M059J (cell line): ENCODE results near the gene PRKAR1B. TPM values are rescaled to one million over a fixed set of nuclear protein-coding genes. Genes with fewer than 3 reads are reported as not detected.

Source experiments
- DNase-seq: peaks from one replicate; pipeline ENCODE4 v3.0.0-alpha.2; 2012; ENCODE audit warnings: low read depth
- total RNA-seq: library from RNA; depleted of rRNA; stranded (reverse); fragments of >200 nt; shearing (Covaris generic); gene quantifications from 2 replicates; pipeline ENCODE4 v1.2.3, GENCODE V29; 2014

PRKAR1B gene
- total RNA-seq, 1 experiment from 2014 or later = 30.3 TPM

DNA sequence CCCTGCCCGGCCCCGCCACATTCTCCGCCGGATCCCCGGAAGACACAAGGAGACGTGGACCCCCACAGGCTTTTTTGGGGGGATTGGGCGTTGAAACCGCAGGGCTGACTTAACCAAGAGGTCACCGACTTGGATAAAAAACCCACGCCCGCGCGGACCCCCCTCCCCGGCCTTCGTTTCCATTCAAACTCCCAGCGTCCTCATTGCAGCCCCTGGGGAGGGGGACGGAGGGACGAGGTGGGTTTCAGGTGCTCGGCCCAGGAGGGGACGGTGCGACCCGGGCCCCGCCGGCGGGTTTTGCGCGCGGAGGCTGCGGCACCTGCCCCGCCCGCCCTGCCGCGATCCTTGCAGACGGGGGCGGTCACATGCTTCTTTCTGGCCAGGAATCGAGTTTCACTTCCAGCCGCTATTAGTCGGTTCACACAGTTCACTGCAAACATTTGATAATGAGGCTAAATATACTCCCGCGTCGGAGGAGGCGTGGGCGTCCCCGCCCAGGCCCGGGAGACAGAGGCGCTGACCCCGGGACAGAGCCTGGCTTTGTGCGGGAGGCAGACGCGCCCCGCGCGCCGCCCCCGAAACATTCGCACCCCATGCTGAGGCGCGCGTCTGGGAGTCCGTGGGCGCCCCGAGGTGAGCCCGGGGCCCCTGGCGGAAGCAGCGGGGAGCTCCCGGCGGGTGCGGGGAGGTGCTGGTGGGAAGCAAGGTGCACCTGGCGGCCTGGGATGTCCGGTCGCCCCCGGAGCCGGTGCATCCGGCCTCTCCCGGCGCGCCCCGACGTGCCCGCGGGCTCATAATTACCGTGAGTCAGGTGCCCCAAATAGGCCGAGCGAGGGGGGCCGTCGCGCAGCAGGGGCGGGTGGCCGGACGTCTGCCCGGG lies 204.8 kb downstream of the PRKAR1B start:
- DNase-seq = peak; percentile 56

GRCh38 chr7:521221-522070 lies 205.6 kb downstream of the PRKAR1B start:
- DNase-seq = peak; percentile 78

- no peak for DNase-seq
Observed at GRCh38 chr7:520503-521161, 206.4 kb downstream of the PRKAR1B start.

GRCh38 chr7:519484-520390 lies 207.3 kb downstream of the PRKAR1B start, which contains the start of gene PDGFA:
Gene PDGFA (minus strand): TSS chr7:519846. CDS start chr7:519001, 845 bp downstream.
- DNase-seq = peak; percentile 70

DNA sequence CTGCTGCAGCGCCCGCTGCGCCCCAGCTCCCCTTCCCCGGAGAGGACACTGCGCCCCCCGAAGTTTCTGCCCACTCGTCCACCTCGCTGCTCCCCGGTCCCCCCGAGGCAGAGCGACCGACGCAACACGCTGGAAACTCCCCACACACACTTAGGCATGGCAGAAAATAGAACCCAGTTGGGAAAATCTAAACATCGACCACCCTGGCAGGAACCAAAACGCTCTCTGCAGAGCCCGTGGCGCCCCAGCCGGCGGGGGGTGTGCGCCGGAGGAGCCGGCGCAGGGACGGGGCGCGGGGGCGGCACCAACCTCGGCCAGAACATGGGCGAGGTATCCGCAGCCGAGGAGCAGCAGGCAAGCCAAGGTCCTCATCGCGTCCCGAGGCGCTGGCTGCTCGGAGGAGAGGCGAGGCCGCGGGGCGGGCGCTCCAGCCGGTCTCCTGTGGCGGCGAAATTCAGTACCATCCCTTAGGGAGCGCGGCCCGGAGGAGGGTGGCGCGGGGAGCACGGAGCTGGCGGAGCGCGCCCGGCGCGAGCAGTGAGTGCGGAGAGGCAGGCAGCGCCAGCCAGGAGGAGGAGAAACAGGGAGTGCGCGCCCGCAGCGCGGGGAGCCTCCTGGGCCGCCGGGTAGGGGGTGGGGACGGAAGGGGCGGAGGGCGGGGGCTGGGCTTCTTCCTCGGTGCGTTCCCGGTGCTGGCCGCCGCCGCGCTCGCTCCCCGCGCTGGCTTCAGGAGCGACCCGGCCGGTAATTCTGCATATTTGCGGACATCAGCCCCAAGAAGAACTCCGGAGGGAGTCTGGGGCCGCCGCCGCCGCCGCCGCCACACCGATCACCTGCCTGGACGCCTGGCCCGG lies 208.2 kb downstream of the PRKAR1B start:
- peak; percentile 73 for DNase-seq

DNA sequence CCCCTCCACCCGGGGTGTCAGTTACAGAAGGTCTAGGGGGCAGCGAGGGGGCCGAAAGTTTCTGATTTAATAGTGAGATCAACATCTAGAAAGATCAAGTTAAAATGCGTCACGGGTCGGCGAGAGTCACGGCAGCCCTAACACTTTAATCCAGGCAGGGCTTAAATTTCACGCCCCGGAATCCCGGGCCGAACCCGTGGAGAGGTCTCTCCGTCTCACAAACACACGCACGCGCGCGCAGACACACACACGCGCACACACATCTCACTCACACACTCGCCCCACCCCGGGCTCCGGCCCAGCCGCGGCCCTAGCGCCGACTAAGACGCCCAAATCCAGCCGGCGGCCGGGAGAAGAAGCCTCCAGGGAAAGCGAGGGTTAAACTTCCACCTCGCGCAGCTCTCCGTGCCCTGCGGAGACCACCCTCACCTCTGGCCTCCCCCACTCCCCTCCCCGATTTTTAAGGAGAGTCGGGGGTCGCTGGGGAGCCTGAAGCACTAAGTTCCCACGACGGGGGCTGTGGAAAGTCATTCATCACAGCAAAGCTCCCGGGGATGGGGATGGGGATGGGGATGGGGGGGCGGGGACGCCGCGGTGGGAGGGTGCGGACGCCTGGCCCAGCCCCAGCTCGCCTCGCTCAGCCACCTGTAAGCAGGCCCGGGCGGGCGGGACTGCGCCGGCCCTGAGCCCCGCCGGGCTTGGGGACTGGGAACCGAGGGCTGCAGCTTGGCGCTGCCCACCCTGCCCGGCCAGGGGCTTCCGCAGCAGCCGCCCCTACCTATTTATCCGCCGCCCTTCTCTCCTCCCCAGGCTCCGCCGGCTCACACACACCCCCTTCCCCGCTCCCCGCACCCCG lies 209.1 kb downstream of the PRKAR1B start:
- DNase-seq = peak; percentile 49

DNA sequence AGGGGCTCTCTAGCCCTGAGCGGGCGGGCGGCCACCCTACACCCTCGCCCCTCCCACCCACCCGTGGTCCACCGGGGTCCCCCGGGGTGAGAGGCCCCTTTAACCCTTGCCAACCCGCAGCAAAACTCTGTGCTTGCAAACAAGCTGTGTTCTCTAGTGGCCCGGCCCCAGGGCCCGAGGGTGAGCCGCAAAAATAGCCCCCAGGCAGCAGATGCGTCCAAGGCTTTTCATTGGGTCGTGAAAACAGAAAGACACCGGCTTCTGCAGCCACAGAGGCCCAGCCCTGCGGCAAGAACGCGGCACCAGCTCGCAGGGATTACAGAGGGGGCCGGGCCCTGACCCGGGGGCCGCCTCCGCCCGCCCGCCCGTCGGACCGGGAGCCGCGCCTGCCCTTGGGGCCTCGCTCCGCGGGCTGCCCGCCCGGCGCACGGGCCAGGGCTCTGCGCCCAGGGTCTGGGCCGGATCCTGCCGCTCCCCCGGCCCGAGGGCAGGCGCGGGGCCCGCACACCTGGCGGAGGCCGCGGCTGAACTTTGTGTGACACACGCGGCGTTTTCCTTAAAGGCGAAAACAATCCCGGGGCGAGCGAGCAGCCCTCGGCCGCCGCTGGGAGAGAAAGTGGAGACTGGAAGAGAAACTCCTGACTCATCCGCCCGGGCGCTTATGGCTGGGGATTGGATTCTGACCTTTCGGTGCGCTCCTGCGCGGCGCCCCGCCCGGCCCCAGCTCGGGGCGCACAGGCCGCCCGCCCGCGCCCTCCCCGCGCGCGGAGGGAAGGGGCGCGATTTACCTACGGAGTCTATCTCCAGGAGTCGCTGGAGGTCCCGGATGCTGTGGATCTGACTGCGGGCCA lies 210.2 kb downstream of the PRKAR1B start:
- peak; percentile 81 for DNase-seq

DNA sequence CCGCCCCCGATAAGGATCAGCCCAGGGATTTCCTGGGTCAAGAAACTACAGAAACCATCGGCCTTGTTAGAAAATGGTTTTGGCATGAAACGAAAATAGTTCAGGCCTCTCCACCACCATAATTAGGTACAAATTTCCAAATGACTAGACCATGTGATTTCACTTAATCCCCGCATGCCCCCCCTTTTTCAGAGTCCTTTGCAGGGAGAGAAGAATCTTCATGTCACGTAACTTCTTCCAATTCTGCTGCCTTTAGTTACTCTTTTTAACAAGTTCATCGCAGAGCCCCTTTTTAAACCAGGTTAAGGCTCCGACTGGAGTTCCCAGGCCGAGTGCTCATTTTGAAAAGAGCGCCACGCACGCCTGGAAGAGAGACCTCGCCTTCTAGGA lies 210.9 kb downstream of the PRKAR1B start:
- DNase-seq = no peak

DNA sequence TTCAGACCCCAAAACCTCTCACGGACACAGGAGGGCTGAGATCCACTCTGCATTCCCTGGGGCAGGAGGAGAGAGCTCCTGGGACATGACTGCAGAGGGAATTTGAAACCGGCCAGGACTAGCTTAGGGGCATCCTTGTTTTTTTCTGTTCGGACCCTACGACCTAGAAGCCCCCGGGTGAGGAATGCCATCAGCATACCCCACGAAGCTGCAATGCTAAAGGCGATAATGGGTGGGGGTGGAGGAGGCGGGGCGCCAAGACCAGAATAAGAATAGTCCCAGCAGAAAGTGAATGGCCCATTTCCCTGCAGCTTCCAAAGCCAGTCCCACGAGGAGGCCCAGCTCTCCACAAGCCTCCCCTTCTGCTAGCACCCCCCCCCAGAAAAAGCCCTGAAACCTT lies 211.5 kb downstream of the PRKAR1B start:
- no peak for DNase-seq

GRCh38 chr7:514651-515598 lies 212.2 kb downstream of the PRKAR1B start:
- DNase-seq = no peak

GRCh38 chr7:514242-514641 lies 212.8 kb downstream of the PRKAR1B start:
- DNase-seq = no peak

GRCh38 chr7:513521-514166 lies 213.4 kb downstream of the PRKAR1B start:
- DNase-seq = peak; percentile 65

DNA sequence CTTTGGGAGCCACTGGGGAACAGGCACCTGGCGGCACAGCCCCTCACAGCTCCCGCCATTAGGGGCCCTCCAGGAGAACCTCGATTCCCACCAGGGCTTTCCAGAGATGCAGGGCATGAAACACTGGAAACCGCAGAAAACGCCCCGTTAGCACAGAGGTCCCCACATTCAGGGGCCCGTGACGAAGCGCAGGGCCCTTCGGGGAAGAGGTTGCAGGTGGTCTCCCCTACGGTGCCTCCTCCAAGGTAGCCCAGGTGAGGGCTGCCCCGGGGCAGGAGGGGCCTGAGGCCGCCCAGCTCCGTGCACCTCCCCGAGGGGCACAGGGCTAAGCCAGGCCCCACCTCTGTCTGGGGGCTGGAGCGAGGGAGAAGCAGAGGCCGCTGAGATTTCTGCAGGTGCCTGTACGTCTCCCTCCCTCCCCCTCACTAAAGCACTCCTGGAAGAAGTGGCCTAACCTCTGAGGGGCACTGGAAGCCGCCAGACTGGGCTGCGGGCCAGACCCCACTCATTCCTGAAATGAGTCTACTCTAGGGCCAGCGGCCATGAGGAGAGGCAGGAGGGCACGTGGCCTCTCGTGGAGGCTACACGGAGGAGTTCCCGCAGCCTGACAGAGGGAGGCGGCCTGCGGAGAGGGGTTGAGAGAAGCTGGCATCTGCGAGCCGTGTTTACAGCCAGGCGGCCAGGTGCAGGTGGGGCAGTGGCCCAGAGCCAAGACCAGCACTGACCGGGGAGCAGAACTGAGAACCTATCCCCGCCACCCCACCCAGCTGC lies 214.4 kb downstream of the PRKAR1B start:
- no peak for DNase-seq

- DNase-seq = no peak
Observed at GRCh38 chr7:512146-512510, 215.0 kb downstream of the PRKAR1B start.

- no peak for DNase-seq
Observed at GRCh38 chr7:511476-512145, 215.5 kb downstream of the PRKAR1B start.
